Measurements from ENCODE around the gene EME2. TPM values are rescaled to one million over a fixed set of nuclear protein-coding genes. Genes with fewer than 3 reads are reported as not detected.

The EME2 gene
- total RNA-seq, 1 donor from 2014 or later, result 23.3 TPM

DNA sequence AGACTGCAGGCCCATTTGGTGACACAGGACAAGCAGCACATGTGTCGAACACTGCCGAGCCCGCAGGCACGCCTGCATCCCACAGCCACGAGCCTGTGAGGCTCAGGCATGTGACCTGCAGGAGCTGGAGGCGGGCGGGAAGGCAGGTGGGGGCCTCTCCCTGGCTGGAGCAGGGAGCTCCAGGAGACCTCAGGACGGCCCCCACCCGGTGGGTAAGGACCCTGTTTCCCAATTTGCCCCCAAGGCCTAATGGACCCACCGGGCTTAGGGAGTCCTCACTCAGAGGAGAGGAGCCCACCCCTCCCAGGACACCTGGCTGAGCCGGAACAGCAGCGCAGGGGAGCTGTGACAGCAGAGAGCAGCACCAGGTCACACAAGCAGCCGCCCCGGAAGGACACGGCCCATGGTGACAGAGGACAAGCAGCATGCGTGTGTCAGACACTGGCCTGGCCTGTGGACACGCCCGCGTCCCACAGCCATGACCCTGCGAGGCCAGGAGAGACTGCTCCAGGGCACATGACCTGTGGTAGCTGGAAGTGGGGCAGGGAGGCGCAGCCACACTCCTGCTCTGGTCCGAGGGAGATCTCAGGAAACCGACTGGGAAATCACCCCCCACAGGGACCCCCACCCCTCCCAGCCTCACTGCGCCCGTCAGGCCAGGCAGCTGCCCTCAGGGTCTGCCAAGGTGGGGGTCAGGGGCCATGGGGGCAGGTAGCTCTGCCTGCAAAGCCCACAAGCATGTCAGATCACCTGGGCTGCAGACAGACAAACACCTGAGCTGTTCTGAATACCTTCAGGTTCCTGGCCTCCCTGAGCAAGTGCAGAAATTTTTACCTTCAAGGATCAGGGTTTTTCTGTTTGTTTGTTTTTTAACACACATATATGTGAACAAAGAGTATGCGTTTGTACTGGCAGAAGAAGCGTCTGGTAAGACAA lies 7.4 kb downstream of the EME2 start:
- H3K36me3 Mint-ChIP-seq (ENCODE audit: low read depth, unreplicated experiment), result peaks cover 2% of the 10 kb centered on the region
- peaks cover 12% of the 10 kb centered on the region for H3K4me1 ChIP-seq (ENCODE audit: insufficient read depth, low read length)
- FAIRE-seq, result no peak
- H3K9me3 ChIP-seq (ENCODE audit: insufficient read depth, low read depth, low read length), result no peaks in the 10 kb centered on the region
- H3K4me2 ChIP-seq (ENCODE audit: low read length), result no peak overlapping the region
- H3K9me3 Mint-ChIP-seq (ENCODE audit: unreplicated experiment), result no peaks in the 10 kb centered on the region
- no peak overlapping the region for H3K4me3 ChIP-seq (ENCODE audit: insufficient read depth, low read depth, low read length)
- no peak overlapping the region for H2AFZ ChIP-seq (ENCODE audit: low read depth, low read length)
- DNase-seq (ENCODE audit: low read depth), result no peak
- no peaks in the 10 kb centered on the region for H3K27me3 Mint-ChIP-seq (ENCODE audit: low read depth, unreplicated experiment)
- H3K27ac ChIP-seq (ENCODE audit: low read depth, low read length), result no peak overlapping the region
- peaks cover under 1% of the 10 kb centered on the region for H3K36me3 ChIP-seq (ENCODE audit: insufficient read depth, low read length)
- peak overlapping the region; percentile 94 for H3K4me3 Mint-ChIP-seq (ENCODE audit: unreplicated experiment)
- H3K9ac ChIP-seq (ENCODE audit: low read length), result no peak overlapping the region
- H3K27me3 ChIP-seq (ENCODE audit: insufficient read depth, low read length), result no peaks in the 10 kb centered on the region
- peaks cover 47% of the 10 kb centered on the region for H3K79me2 ChIP-seq (ENCODE audit: insufficient read depth, low read length)
- TF ChIP-seq EZH2 (IDR thresholded peaks at IDR 0.05; ENCODE audit: insufficient read depth, low read length), result no peak
- TF ChIP-seq, protein P1, sequence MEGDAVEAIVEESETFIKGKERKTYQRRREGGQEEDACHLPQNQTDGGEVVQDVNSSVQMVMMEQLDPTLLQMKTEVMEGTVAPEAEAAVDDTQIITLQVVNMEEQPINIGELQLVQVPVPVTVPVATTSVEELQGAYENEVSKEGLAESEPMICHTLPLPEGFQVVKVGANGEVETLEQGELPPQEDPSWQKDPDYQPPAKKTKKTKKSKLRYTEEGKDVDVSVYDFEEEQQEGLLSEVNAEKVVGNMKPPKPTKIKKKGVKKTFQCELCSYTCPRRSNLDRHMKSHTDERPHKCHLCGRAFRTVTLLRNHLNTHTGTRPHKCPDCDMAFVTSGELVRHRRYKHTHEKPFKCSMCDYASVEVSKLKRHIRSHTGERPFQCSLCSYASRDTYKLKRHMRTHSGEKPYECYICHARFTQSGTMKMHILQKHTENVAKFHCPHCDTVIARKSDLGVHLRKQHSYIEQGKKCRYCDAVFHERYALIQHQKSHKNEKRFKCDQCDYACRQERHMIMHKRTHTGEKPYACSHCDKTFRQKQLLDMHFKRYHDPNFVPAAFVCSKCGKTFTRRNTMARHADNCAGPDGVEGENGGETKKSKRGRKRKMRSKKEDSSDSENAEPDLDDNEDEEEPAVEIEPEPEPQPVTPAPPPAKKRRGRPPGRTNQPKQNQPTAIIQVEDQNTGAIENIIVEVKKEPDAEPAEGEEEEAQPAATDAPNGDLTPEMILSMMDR (IDR thresholded peaks at IDR 0.05; ENCODE audit: insufficient read depth, low read depth, low read length), result no peak
- H3K4me1 Mint-ChIP-seq (ENCODE audit: low read depth, unreplicated experiment), result peaks cover 9% of the 10 kb centered on the region
- peak overlapping the region; percentile 95 for H3K27ac Mint-ChIP-seq (ENCODE audit: unreplicated experiment)
- H4K20me1 ChIP-seq (ENCODE audit: insufficient read depth, low read length), result peaks cover 38% of the 10 kb centered on the region

DNA sequence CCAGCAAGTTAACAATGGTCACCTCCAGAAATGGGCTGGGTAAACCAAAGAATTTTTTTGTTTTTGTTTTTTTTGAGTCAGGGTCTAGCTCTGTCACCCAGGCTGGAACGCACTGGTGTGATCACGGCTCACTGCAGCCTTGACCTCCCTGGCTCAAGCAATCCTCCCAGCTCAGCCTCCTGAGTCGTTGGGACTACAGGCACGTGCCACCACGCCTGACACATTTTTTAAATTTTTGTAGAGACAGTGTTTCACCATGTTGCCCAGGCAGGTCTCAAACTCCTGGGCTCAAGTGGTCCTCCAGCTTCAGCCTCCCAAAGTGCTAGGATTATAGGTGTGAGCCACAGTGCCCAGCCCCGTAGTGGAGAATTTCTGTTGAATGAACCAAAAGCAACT lies 8.1 kb downstream of the EME2 start:
- Histone ChIP-seq H3K36me3 (ENCODE audit: insufficient read depth, low read length) (peaks cover 2% of the 10 kb centered on the region), H3K79me2 (ENCODE audit: insufficient read depth, low read length) (peaks cover 47% of the 10 kb centered on the region), H3K4me3 (ENCODE audit: insufficient read depth, low read depth, low read length) (no peak overlapping the region), H2AFZ (ENCODE audit: low read depth, low read length) (no peak overlapping the region), H3K4me2 (ENCODE audit: low read length) (peak overlapping the region; percentile 95), H4K20me1 (ENCODE audit: insufficient read depth, low read length) (peaks cover 43% of the 10 kb centered on the region), H3K27ac (ENCODE audit: low read depth, low read length) (no peak overlapping the region), H3K27me3 (ENCODE audit: insufficient read depth, low read length) (no peaks in the 10 kb centered on the region), H3K4me1 (ENCODE audit: insufficient read depth, low read length) (peaks cover 12% of the 10 kb centered on the region), H3K9ac (ENCODE audit: low read length) (peak overlapping the region; percentile 81), H3K9me3 (ENCODE audit: insufficient read depth, low read depth, low read length) (no peaks in the 10 kb centered on the region)
- FAIRE-seq, result no peak
- no peak for DNase-seq (ENCODE audit: low read depth)
- Mint-ChIP-seq H3K4me1 (ENCODE audit: low read depth, unreplicated experiment) (peaks cover 9% of the 10 kb centered on the region), H3K4me3 (ENCODE audit: unreplicated experiment) (peak overlapping the region; percentile 94), H3K36me3 (ENCODE audit: low read depth, unreplicated experiment) (peaks cover 2% of the 10 kb centered on the region), H3K27ac (ENCODE audit: unreplicated experiment) (peak overlapping the region; percentile 95), H3K9me3 (ENCODE audit: unreplicated experiment) (no peaks in the 10 kb centered on the region), H3K27me3 (ENCODE audit: low read depth, unreplicated experiment) (no peaks in the 10 kb centered on the region)
- TF ChIP-seq, protein P1 (IDR thresholded peaks at IDR 0.05; ENCODE audit: insufficient read depth, low read depth, low read length), result no peak
- TF ChIP-seq EZH2 (IDR thresholded peaks at IDR 0.05; ENCODE audit: insufficient read depth, low read length), result no peak

DNA sequence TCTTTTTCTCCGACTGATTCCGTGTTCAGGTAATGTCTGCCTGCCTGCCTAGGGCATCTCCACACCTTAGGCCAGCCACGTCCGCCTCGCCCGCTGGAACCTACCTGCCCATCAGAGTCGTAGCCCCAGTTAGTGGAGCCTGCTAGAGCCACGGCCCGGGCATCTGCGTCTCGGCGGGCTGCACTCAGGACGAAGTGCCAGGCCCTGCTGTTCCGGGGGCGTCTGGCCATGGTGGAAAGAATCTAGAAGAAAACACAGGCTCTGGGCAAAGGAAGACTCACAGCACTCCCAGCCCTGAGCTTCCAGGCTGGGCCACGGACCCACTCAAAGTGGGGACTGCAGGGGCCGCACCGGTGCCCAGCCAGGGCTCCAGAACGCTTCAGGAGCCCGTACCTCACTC lies 8.6 kb downstream of the EME2 start:
- H3K9ac ChIP-seq (ENCODE audit: low read length), result peak overlapping the region; percentile 81

More for the DNA sequence above, 8.6 kb downstream of the EME2 start:
- Mint-ChIP-seq H3K36me3 (ENCODE audit: low read depth, unreplicated experiment) (peaks cover 2% of the 10 kb centered on the region), H3K4me1 (ENCODE audit: low read depth, unreplicated experiment) (peaks cover 9% of the 10 kb centered on the region), H3K27me3 (ENCODE audit: low read depth, unreplicated experiment) (no peaks in the 10 kb centered on the region), H3K27ac (ENCODE audit: unreplicated experiment) (peak overlapping the region; percentile 95), H3K9me3 (ENCODE audit: unreplicated experiment) (no peaks in the 10 kb centered on the region), H3K4me3 (ENCODE audit: unreplicated experiment) (peak overlapping the region; percentile 94)
- peak overlapping the region; percentile 95 for H3K4me2 ChIP-seq (ENCODE audit: low read length)
- peaks cover 52% of the 10 kb centered on the region for H3K79me2 ChIP-seq (ENCODE audit: insufficient read depth, low read length)
- no peak for TF ChIP-seq EZH2 (IDR thresholded peaks at IDR 0.05; ENCODE audit: insufficient read depth, low read length)
- TF ChIP-seq, protein P1 (IDR thresholded peaks at IDR 0.05; ENCODE audit: insufficient read depth, low read depth, low read length), result no peak
- peaks cover 2% of the 10 kb centered on the region for H3K36me3 ChIP-seq (ENCODE audit: insufficient read depth, low read length)
- peak overlapping the region; percentile 75 for H3K4me3 ChIP-seq (ENCODE audit: insufficient read depth, low read depth, low read length)
- no peaks in the 10 kb centered on the region for H3K9me3 ChIP-seq (ENCODE audit: insufficient read depth, low read depth, low read length)
- H4K20me1 ChIP-seq (ENCODE audit: insufficient read depth, low read length), result peaks cover 48% of the 10 kb centered on the region
- no peak for FAIRE-seq
- DNase-seq (ENCODE audit: low read depth), result no peak
- H3K27me3 ChIP-seq (ENCODE audit: insufficient read depth, low read length), result no peaks in the 10 kb centered on the region
- H2AFZ ChIP-seq (ENCODE audit: low read depth, low read length), result no peak overlapping the region
- H3K4me1 ChIP-seq (ENCODE audit: insufficient read depth, low read length), result peaks cover 12% of the 10 kb centered on the region
- no peak overlapping the region for H3K27ac ChIP-seq (ENCODE audit: low read depth, low read length)

All from astrocyte (in vitro differentiated cells and primary cell).